HepG2 (cell line): Measurements from ENCODE around the gene RPS8. TPM values are rescaled to one million over a fixed set of nuclear protein-coding genes. Genes with fewer than 3 reads are reported as not detected.
A peak's percentile ranks its signal among the peaks of the same experiment; 100 is the strongest.

Experiments used
- AGO2 ChIP-seq: fragments of 200-400 bp; formaldehyde crosslinking; optimal IDR thresholded peaks from 2 replicates; pipeline ENCODE3; 2017; ENCODE audit warnings: mild to moderate bottlenecking, low read depth, low read length, moderate library complexity
- AHR ChIP-seq: IDR thresholded peaks from 2 replicates; pipeline ENCODE4 v1.6.1; 2018; ENCODE audit warnings: missing genetic modification reagents, missing compliant biosample characterization
- ARNT2 ChIP-seq: sonication (generic); formaldehyde crosslinking; IDR thresholded peaks from 2 replicates; pipeline ENCODE4 v1.8.0; 2022; ENCODE audit warnings: mild to moderate bottlenecking, low read depth, missing genetic modification reagents, moderate library complexity
- GABPB1 ChIP-seq: IDR thresholded peaks from 2 replicates; pipeline ENCODE4 v1.6.1; 2016; ENCODE audit warnings: mild to moderate bottlenecking, missing genetic modification reagents, moderate library complexity, missing compliant biosample characterization
- HOXA3 ChIP-seq: sonication (generic); formaldehyde crosslinking; IDR thresholded peaks from 2 replicates; pipeline ENCODE4 v1.5.0; 2020; ENCODE audit warnings: missing genetic modification reagents
- KLF16 ChIP-seq, 2 experiments: sonication (generic) in 1 of 2; formaldehyde crosslinking in 1 of 2; IDR thresholded peaks; 2 replicates each; pipeline versions ENCODE4 v1.6.1 to v1.8.0; 2016 to 2023; ENCODE audit warnings: missing genetic modification reagents in 2 of 2, missing compliant biosample characterization in 1 of 2
- RBFOX2 ChIP-seq: fragments of 200-400 bp; formaldehyde crosslinking; IDR thresholded peaks from 2 replicates; pipeline ENCODE4 v1.6.1; 2017; ENCODE audit warnings: low read depth, mild to moderate bottlenecking, low read length
- SAP130 ChIP-seq: IDR thresholded peaks from 2 replicates; pipeline ENCODE4 v1.6.1; 2016; ENCODE audit warnings: low read depth
- ZNF235 ChIP-seq: sonication (generic); formaldehyde crosslinking; IDR thresholded peaks from 2 replicates; pipeline ENCODE4 v1.8.1; 2023; ENCODE audit warnings: mild to moderate bottlenecking, missing genetic modification reagents, borderline replicate concordance
- ZNF317 ChIP-seq: sonication (generic); formaldehyde crosslinking; IDR thresholded peaks from 2 replicates; pipeline ENCODE4 v1.5.0; 2020; ENCODE audit warnings: mild to moderate bottlenecking, missing genetic modification reagents
- ZNF652 ChIP-seq: IDR thresholded peaks from 2 replicates; pipeline ENCODE4 v1.6.1; 2016; ENCODE audit warnings: low read depth, borderline replicate concordance
- ZNF672 ChIP-seq: sonication (generic); formaldehyde crosslinking; IDR thresholded peaks from 2 replicates; pipeline ENCODE4 v1.8.1; 2022; ENCODE audit warnings: missing genetic modification reagents
- ZSCAN21 ChIP-seq: sonication (generic); formaldehyde crosslinking; IDR thresholded peaks from 2 replicates; pipeline ENCODE4 v1.8.0; 2022; ENCODE audit warnings: mild to moderate bottlenecking, missing genetic modification reagents, moderate library complexity, borderline replicate concordance
- polyA plus RNA-seq, 8 experiments: library from polyadenylated mRNA; depleted of rRNA in 3 of 8; stranded (reverse) in 7 of 8; unstranded in 1 of 8; fragments of >200 nt; fragmentation: Illumina TruSeq in 4 of 8; extraction: Trizol in 4 of 8; gene quantifications; 2 replicates each; pipeline versions ENCODE4 v1.2.1 to v1.2.3, GENCODE V29; 2011 to 2016; ENCODE audit warnings: low read depth in 4 of 8, missing spikeins in 1 of 8, mixed read lengths in 1 of 8; ENCODE audit not compliant: insufficient read depth in 1 of 8
- total RNA-seq, 5 experiments: library from RNA; depleted of rRNA; stranded (reverse); fragments of >200 nt; fragmentation: Illumina TruSeq; extraction: Trizol; gene quantifications; 2 replicates each; pipeline ENCODE4 v1.2.3, GENCODE V29; 2016; ENCODE audit warnings: low read depth in 1 of 5
- TF ChIP-seq, protein P1 (sequence below): sonication (generic); formaldehyde crosslinking; IDR thresholded peaks from 2 replicates; pipeline ENCODE4 v1.4.0; 2020; ENCODE audit warnings: missing genetic modification reagents
- TF ChIP-seq, protein P2 (sequence below): IDR thresholded peaks from 2 replicates; pipeline ENCODE4 v1.6.1; 2016; ENCODE audit warnings: mild to moderate bottlenecking
- TF ChIP-seq, protein P3 (sequence below): sonication (generic); formaldehyde crosslinking; IDR thresholded peaks from 2 replicates; pipeline ENCODE4 v1.9.0; 2022; ENCODE audit warnings: missing genetic modification reagents, mild to moderate bottlenecking, borderline replicate concordance
- TF ChIP-seq, protein P4 (sequence below): sonication (generic); formaldehyde crosslinking; IDR thresholded peaks from 2 replicates; pipeline ENCODE4 v1.8.0; 2022; ENCODE audit warnings: missing genetic modification reagents, mild to moderate bottlenecking, moderate library complexity, borderline replicate concordance
- TF ChIP-seq, protein P5 (sequence below): sonication (generic); formaldehyde crosslinking; IDR thresholded peaks from 2 replicates; pipeline ENCODE4 v1.4.0; 2020; ENCODE audit warnings: mild to moderate bottlenecking, missing genetic modification reagents
- TF ChIP-seq, protein P6 (sequence below): sonication (generic); formaldehyde crosslinking; IDR thresholded peaks from 2 replicates; pipeline ENCODE4 v1.8.0; 2022; ENCODE audit warnings: missing genetic modification reagents, mild to moderate bottlenecking, borderline replicate concordance

The RPS8 gene
- total and polyA plus RNA-seq, 2 of the 13 experiments (the other 11 are each of a cell fraction or from before 2014, with no cell fraction given): 2,628 to 2,822 TPM

DNA sequence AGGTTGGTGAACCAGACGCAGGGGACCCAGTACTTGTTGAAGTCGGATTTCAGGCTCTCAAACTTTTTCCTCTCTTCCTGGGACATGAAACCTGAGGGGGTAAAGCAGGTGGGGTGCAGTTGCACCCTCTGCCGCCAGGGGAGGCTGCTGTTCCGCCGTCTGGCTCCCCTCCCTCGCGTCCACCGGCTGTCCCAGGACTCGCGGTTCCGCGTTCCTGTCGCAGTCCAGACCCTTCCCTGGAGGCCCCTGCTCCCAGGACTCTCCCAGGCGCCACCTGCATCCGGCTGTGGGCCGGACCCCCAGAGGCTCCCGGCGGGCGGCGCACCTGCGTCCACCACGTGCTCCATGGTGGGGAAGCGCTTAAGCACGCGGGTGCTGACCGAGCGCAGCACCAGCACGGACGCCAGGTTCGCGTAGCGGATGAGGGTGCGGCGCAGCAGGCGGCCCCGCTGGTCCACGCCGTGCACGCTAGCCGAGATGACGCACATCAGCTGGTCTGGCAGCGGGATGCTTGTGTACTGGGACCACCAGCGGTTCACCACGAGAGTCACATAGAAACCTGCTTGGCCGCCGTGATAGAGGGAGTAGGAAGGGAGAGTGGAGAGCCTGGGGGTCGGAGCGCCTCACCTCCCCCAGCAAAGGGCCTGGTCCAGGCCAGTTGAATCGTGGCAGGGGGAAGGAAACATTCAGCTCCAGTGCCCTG is 10.9 kb downstream of the RPS8 start (continued):
- TF ChIP-seq, protein P1, sequence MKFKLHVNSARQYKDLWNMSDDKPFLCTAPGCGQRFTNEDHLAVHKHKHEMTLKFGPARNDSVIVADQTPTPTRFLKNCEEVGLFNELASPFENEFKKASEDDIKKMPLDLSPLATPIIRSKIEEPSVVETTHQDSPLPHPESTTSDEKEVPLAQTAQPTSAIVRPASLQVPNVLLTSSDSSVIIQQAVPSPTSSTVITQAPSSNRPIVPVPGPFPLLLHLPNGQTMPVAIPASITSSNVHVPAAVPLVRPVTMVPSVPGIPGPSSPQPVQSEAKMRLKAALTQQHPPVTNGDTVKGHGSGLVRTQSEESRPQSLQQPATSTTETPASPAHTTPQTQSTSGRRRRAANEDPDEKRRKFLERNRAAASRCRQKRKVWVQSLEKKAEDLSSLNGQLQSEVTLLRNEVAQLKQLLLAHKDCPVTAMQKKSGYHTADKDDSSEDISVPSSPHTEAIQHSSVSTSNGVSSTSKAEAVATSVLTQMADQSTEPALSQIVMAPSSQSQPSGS: 0 out of 2 replicates have a peak, but pooled peaks have one; percentile 32
- TF ChIP-seq ARNT2 (CRISPR knock-in tag) (peak; percentile 32; the same call in 1 of the 2 replicates), AHR (CRISPR knock-in tag) (0 out of 2 replicates have a peak, but pooled peaks have one; percentile 39), SAP130 (CRISPR knock-in tag) (peak; percentile 70; the same call in 1 of the 2 replicates), GABPB1 (peak; percentile 77), ZSCAN21 (peak; percentile 76; the same call in 1 of the 2 replicates), ZNF317 (CRISPR knock-in tag) (no peak), ZNF235 (CRISPR knock-in tag) (0 out of 2 replicates have a peak, but pooled peaks have one; percentile 71), AGO2 (peak; percentile 71), KLF16 (CRISPR knock-in tag; IDR thresholded peaks at IDR 0.05) (0 out of 4 replicates have a peak, but pooled peaks of 1 of the 2 experiments have one; percentile 28), HOXA3 (CRISPR knock-in tag) (peak; percentile 80), RBFOX2 (peak; percentile 76), ZNF672 (no peak), ZNF652 (CRISPR knock-in tag) (no peak)
- TF ChIP-seq, protein P2, sequence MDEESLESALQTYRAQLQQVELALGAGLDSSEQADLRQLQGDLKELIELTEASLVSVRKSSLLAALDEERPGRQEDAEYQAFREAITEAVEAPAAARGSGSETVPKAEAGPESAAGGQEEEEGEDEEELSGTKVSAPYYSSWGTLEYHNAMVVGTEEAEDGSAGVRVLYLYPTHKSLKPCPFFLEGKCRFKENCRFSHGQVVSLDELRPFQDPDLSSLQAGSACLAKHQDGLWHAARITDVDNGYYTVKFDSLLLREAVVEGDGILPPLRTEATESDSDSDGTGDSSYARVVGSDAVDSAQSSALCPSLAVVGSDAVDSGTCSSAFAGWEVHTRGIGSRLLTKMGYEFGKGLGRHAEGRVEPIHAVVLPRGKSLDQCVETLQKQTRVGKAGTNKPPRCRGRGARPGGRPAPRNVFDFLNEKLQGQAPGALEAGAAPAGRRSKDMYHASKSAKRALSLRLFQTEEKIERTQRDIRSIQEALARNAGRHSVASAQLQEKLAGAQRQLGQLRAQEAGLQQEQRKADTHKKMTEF (CRISPR knock-in tag): peak; percentile 72; the same call in 1 of the 2 replicates
- TF ChIP-seq, protein P3, sequence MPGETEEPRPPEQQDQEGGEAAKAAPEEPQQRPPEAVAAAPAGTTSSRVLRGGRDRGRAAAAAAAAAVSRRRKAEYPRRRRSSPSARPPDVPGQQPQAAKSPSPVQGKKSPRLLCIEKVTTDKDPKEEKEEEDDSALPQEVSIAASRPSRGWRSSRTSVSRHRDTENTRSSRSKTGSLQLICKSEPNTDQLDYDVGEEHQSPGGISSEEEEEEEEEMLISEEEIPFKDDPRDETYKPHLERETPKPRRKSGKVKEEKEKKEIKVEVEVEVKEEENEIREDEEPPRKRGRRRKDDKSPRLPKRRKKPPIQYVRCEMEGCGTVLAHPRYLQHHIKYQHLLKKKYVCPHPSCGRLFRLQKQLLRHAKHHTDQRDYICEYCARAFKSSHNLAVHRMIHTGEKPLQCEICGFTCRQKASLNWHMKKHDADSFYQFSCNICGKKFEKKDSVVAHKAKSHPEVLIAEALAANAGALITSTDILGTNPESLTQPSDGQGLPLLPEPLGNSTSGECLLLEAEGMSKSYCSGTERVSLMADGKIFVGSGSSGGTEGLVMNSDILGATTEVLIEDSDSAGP (CRISPR knock-in tag): peak; percentile 81; the same call in 1 of the 2 replicates
- TF ChIP-seq, protein P4, sequence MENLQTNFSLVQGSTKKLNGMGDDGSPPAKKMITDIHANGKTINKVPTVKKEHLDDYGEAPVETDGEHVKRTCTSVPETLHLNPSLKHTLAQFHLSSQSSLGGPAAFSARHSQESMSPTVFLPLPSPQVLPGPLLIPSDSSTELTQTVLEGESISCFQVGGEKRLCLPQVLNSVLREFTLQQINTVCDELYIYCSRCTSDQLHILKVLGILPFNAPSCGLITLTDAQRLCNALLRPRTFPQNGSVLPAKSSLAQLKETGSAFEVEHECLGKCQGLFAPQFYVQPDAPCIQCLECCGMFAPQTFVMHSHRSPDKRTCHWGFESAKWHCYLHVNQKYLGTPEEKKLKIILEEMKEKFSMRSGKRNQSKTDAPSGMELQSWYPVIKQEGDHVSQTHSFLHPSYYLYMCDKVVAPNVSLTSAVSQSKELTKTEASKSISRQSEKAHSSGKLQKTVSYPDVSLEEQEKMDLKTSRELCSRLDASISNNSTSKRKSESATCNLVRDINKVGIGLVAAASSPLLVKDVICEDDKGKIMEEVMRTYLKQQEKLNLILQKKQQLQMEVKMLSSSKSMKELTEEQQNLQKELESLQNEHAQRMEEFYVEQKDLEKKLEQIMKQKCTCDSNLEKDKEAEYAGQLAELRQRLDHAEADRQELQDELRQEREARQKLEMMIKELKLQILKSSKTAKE: no peak
- TF ChIP-seq, protein P5, sequence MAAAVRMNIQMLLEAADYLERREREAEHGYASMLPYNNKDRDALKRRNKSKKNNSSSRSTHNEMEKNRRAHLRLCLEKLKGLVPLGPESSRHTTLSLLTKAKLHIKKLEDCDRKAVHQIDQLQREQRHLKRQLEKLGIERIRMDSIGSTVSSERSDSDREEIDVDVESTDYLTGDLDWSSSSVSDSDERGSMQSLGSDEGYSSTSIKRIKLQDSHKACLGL: peak; percentile 80
- TF ChIP-seq, protein P6, sequence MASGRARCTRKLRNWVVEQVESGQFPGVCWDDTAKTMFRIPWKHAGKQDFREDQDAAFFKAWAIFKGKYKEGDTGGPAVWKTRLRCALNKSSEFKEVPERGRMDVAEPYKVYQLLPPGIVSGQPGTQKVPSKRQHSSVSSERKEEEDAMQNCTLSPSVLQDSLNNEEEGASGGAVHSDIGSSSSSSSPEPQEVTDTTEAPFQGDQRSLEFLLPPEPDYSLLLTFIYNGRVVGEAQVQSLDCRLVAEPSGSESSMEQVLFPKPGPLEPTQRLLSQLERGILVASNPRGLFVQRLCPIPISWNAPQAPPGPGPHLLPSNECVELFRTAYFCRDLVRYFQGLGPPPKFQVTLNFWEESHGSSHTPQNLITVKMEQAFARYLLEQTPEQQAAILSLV (CRISPR knock-in tag): 0 out of 2 replicates have a peak, but pooled peaks have one; percentile 60
